ENCODE results near the gene OLIG1. TPM values are rescaled to one million over a fixed set of nuclear protein-coding genes. Genes with fewer than 3 reads are reported as not detected.

OLIG1 gene
- total RNA-seq, 2 experiments from 2014 or later = 0.61 TPM; not detected in 1

GRCh38 chr21:33057385-33057940 is 12.5 kb upstream of the OLIG1 start:
- Mint-ChIP-seq H3K27ac (no peak overlapping the region), H3K4me3 (no peak overlapping the region), H3K36me3 (ENCODE audit: low read depth) (no peaks in the 10 kb centered on the region), H3K27me3 (peaks cover 5% of the 10 kb centered on the region), H3K4me1 (ENCODE audit: low read depth) (no peaks in the 10 kb centered on the region), H3K9me3 (no peaks in the 10 kb centered on the region)
- POLR2A ChIA-PET = interaction anchor here (1.6 kb wide), 1 partner anchor 16 kb away, joined by 4 read pairs; no protein-coding TSS in a partner anchor
- no peak for TF ChIP-seq CTCF (IDR thresholded peaks at IDR 0.05)
- ATAC-seq (no peak), DNase-seq (no peak)
- intact Hi-C loops (cut with micrococcal nuclease) = no loop called here
- CTCF ChIA-PET = no interaction called here

- no peaks in the 10 kb centered on the region for H3K36me3 Mint-ChIP-seq (ENCODE audit: low read depth)
Measured at GRCh38 chr21:33058527-33058926, 11.4 kb upstream of the OLIG1 start.

GRCh38 chr21:33058957-33059356 is 11.0 kb upstream of the OLIG1 start:
- intact Hi-C loops (cut with micrococcal nuclease) = no loop called here
- POLR2A ChIA-PET = no interaction called here

More at GRCh38 chr21:33058527-33058926, 11.4 kb upstream of the OLIG1 start:
- H3K4me1 Mint-ChIP-seq (ENCODE audit: low read depth) = no peaks in the 10 kb centered on the region
- DNase-seq = no peak
- no peak for ATAC-seq
- intact Hi-C loops (cut with micrococcal nuclease) = no loop called here
- POLR2A ChIA-PET = interaction anchor here (1.6 kb wide), 1 partner anchor 17 kb away, joined by 4 read pairs; no protein-coding TSS in a partner anchor
- H3K27ac Mint-ChIP-seq = no peak overlapping the region
- peaks cover 12% of the 10 kb centered on the region for H3K27me3 Mint-ChIP-seq
- TF ChIP-seq CTCF (IDR thresholded peaks at IDR 0.05) = no peak
- H3K9me3 Mint-ChIP-seq = no peaks in the 10 kb centered on the region
- no peak overlapping the region for H3K4me3 Mint-ChIP-seq
- CTCF ChIA-PET = no interaction called here

GRCh38 chr21:33059380-33059841 is 10.5 kb upstream of the OLIG1 start:
- ChIA-PET POLR2A (no interaction called here), CTCF (no interaction called here)
- no peak for DNase-seq
- peaks cover 14% of the 10 kb centered on the region for H3K27me3 Mint-ChIP-seq
- no peak for ATAC-seq
- no peak overlapping the region for H3K27ac Mint-ChIP-seq
- no peaks in the 10 kb centered on the region for H3K36me3 Mint-ChIP-seq (ENCODE audit: low read depth)
- no peaks in the 10 kb centered on the region for H3K4me1 Mint-ChIP-seq (ENCODE audit: low read depth)
- H3K9me3 Mint-ChIP-seq = no peaks in the 10 kb centered on the region
- TF ChIP-seq CTCF (IDR thresholded peaks at IDR 0.05) = no peak
- intact Hi-C loops (cut with micrococcal nuclease) = no loop called here
- no peak overlapping the region for H3K4me3 Mint-ChIP-seq

More at GRCh38 chr21:33058957-33059356, 11.0 kb upstream of the OLIG1 start:
- CTCF ChIA-PET = no interaction called here
- DNase-seq = no peak
- H3K9me3 Mint-ChIP-seq = no peaks in the 10 kb centered on the region
- no peak overlapping the region for H3K27ac Mint-ChIP-seq
- H3K4me3 Mint-ChIP-seq = no peak overlapping the region
- no peak for ATAC-seq
- no peaks in the 10 kb centered on the region for H3K36me3 Mint-ChIP-seq (ENCODE audit: low read depth)
- TF ChIP-seq CTCF (IDR thresholded peaks at IDR 0.05) = no peak
- peaks cover 14% of the 10 kb centered on the region for H3K27me3 Mint-ChIP-seq
- no peaks in the 10 kb centered on the region for H3K4me1 Mint-ChIP-seq (ENCODE audit: low read depth)

- Mint-ChIP-seq H3K36me3 (ENCODE audit: low read depth) (no peaks in the 10 kb centered on the region), H3K27ac (no peak overlapping the region), H3K4me1 (ENCODE audit: low read depth) (no peaks in the 10 kb centered on the region), H3K4me3 (no peak overlapping the region), H3K9me3 (no peaks in the 10 kb centered on the region), H3K27me3 (peaks cover 21% of the 10 kb centered on the region)
- CTCF ChIA-PET = interaction anchor here (1.6 kb wide), 1 partner anchor 35 kb away, joined by 4 read pairs; no protein-coding TSS in a partner anchor
- no peak for TF ChIP-seq CTCF (IDR thresholded peaks at IDR 0.05)
- no peak for DNase-seq
- intact Hi-C loops (cut with micrococcal nuclease) = no loop called here
- no peak for ATAC-seq
- POLR2A ChIA-PET = no interaction called here
Measured at GRCh38 chr21:33061233-33061632, 8.7 kb upstream of the OLIG1 start.
